Brain microvascular endothelial cell (primary cell): Measurements from ENCODE around the gene FOXC1.

Source experiments
- DNase-seq: peaks from one replicate; pipeline ENCODE4 v3.0.0-alpha.2; 2020
- H3K27ac ChIP-seq: fragments of 250-450 bp; sonication (Bioruptor Pico); 2 replicates; pipeline ENCODE4 v1.5.1; 2020; ENCODE audit warnings: mild to moderate bottlenecking, moderate library complexity
- H3K27me3 ChIP-seq: fragments of 250-450 bp; sonication (Bioruptor Pico); replicated peaks from 2 replicates; pipeline ENCODE4 v1.5.1; 2020; ENCODE audit warnings: mild to moderate bottlenecking
- H3K36me3 ChIP-seq: fragments of 250-450 bp; sonication (Bioruptor Pico); replicated peaks from 2 replicates; pipeline ENCODE4 v1.5.1; 2020; ENCODE audit warnings: mild to moderate bottlenecking
- H3K4me3 ChIP-seq: 2 replicates; pipeline ENCODE4 v1.5.1; 2011; ENCODE audit warnings: low read depth, mild to moderate bottlenecking, control low read depth, low read length, moderate library complexity
- CTCF ChIP-seq: IDR thresholded peaks from 2 replicates; pipeline ENCODE4 v1.5.1; 2011; ENCODE audit warnings: low read depth, mild to moderate bottlenecking, moderate library complexity, low read length, control low read depth, inconsistent platforms; ENCODE audit errors: missing control alignments
- in situ Hi-C: cut with HindIII; loops from 2 replicates; pipeline ENCODE4 v1.10.0; 2017; ENCODE audit warnings: low sequenced_read_pairs, low pct_ligation_motif_present

The FOXC1 gene

GRCh38 chr6:1645466-1646185, 35.9 kb downstream of the FOXC1 start:
- in situ Hi-C loops = no loop called here
- Histone ChIP-seq H3K36me3 (no peaks in the 10 kb centered on the region), H3K27me3 (no peaks in the 10 kb centered on the region), H3K27ac (no peak overlapping the region), H3K4me3 (no peak overlapping the region)
- TF ChIP-seq CTCF = no peak
- DNase-seq = no peak

DNA sequence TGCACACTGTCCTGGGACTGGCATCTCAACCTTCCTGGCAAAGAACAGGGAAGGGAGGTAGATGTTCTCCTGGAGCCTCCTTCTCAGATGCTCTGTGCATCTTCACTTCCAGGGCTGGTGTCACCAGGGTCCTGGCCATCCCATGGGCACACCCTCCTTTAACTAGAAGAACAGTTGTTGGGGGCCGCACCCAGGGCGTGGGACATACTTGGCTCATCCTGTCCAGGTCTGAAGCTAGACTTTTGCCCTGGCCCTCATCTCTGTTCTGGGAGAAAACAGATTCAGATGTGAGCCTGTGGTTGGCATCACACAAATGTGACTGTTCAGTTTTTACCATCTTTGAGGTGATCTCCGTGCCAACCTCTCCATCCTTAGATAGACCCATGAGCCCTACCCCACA, 41.6 kb downstream of the FOXC1 start:
- Histone ChIP-seq H3K27me3 (no peaks in the 10 kb centered on the region), H3K27ac (no peak overlapping the region), H3K4me3 (no peak overlapping the region), H3K36me3 (no peaks in the 10 kb centered on the region)
- in situ Hi-C loops = no loop called here
- DNase-seq = no peak
- no peak for TF ChIP-seq CTCF

- no peak for TF ChIP-seq CTCF
- DNase-seq = no peak
- Histone ChIP-seq H3K36me3 (no peaks in the 10 kb centered on the region), H3K27me3 (no peaks in the 10 kb centered on the region), H3K4me3 (no peak overlapping the region), H3K27ac (no peak overlapping the region)
- in situ Hi-C loops = no loop called here
These were observed 43.1 kb downstream of the FOXC1 start for GRCh38 chr6:1652842-1653241.

- in situ Hi-C loops = no loop called here
- Histone ChIP-seq H3K27me3 (no peaks in the 10 kb centered on the region), H3K4me3 (no peak overlapping the region), H3K27ac (no peak overlapping the region), H3K36me3 (no peaks in the 10 kb centered on the region)
- no peak for DNase-seq
- TF ChIP-seq CTCF = no peak
These were observed 44.3 kb downstream of the FOXC1 start for GRCh38 chr6:1654054-1654453.

- Histone ChIP-seq H3K4me3 (no peak overlapping the region), H3K36me3 (no peaks in the 10 kb centered on the region), H3K27me3 (no peaks in the 10 kb centered on the region), H3K27ac (no peak overlapping the region)
- DNase-seq = no peak
- in situ Hi-C loops = no loop called here
- TF ChIP-seq CTCF = no peak
These were observed 47.5 kb downstream of the FOXC1 start for GRCh38 chr6:1657116-1657770.

DNA sequence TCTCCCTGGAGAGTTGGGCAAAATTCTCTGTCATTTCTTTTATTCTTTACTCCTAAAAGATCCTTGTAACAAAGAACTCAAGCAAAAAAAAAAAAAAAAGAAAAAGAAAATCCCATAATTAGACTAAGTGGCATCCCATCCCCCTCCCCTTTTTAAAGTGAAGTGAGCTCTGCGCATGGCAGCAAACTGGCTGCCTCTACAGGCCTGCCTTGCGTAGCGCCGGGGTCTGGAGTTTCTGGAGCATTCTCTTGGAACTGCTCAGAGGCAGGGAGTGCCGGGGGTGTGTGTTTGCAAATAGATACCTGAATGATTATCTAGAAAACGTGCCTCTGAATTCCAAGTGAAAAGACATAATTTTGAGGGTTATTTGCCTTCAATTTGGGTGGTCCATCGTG, 48.1 kb downstream of the FOXC1 start:
- H3K27ac ChIP-seq = no peak overlapping the region
- in situ Hi-C loops = no loop called here

More for the DNA sequence above, 48.1 kb downstream of the FOXC1 start:
- Histone ChIP-seq H3K36me3 (no peaks in the 10 kb centered on the region), H3K4me3 (no peak overlapping the region), H3K27me3 (no peaks in the 10 kb centered on the region)
- TF ChIP-seq CTCF = no peak
- no peak for DNase-seq
